WTC11 (cell line): ENCODE data around the gene TMTC2. TPM values are rescaled to one million over a fixed set of nuclear protein-coding genes. Genes with fewer than 3 reads are reported as not detected.

ENCODE experiments used
- ATAC-seq: fragments of 200-7000 bp; cut with Tn5 transposase; 2 replicates; pipeline ENCODE4 v1.10.0; 2021; ENCODE audit warnings: mild to moderate bottlenecking, moderate library complexity
- CTCF ChIA-PET: fragments of 300-600 bp; sonication (Branson Sonifier 250); formaldehyde crosslinking; loops from one replicate; lab custom pipeline; 2021; ENCODE audit warnings: antibody characterized with exemption; lab: Charles Lee
- POLR2A ChIA-PET: fragments of 350-600 bp; sonication (Branson Sonifier 250); formaldehyde crosslinking; loops from one replicate; lab custom pipeline; 2021; ENCODE audit warnings: antibody characterized with exemption; lab: Charles Lee
- DNase-seq: peaks from one replicate; pipeline ENCODE4 v3.0.0; 2021; ENCODE audit warnings: low spot score
- H3K27ac Mint-ChIP-seq: 2 replicates; pipeline ENCODE4 v1.8.0; 2021; ENCODE audit warnings: mixed read lengths
- H3K27me3 Mint-ChIP-seq: 2 replicates; pipeline ENCODE4 v1.8.0; 2021; ENCODE audit warnings: low read depth, mild to moderate bottlenecking, moderate library complexity, mixed read lengths
- H3K36me3 Mint-ChIP-seq: 2 replicates; pipeline ENCODE4 v1.8.0; 2021; ENCODE audit warnings: mixed read lengths
- H3K4me1 Mint-ChIP-seq: 2 replicates; pipeline ENCODE4 v1.8.0; 2022; ENCODE audit warnings: mixed read lengths
- H3K4me3 Mint-ChIP-seq: 2 replicates; pipeline ENCODE4 v1.8.0; 2021; ENCODE audit warnings: mild to moderate bottlenecking, moderate library complexity, mixed read lengths
- H3K9me3 Mint-ChIP-seq: 2 replicates; pipeline ENCODE4 v1.8.0; 2021; ENCODE audit warnings: mixed read lengths
- ATF1 ChIP-seq: sonication (generic); formaldehyde crosslinking; IDR thresholded peaks from 2 replicates; pipeline ENCODE4 v1.8.1; 2023; ENCODE audit warnings: mild to moderate bottlenecking, moderate library complexity, missing genetic modification reagents
- ELF4 ChIP-seq: sonication (generic); formaldehyde crosslinking; IDR thresholded peaks from 2 replicates; pipeline ENCODE4 v1.8.1; 2022; ENCODE audit warnings: low read depth, mild to moderate bottlenecking, moderate library complexity, missing genetic modification reagents
- GRHL2 ChIP-seq: fragments of 250-450 bp; sonication (Bioruptor Pico); IDR thresholded peaks from 2 replicates; pipeline ENCODE4 v1.8.0; 2022; ENCODE audit warnings: mild to moderate bottlenecking, moderate library complexity; ENCODE audit not compliant: insufficient replicate concordance, severe bottlenecking
- IRF2 ChIP-seq: sonication (generic); formaldehyde crosslinking; IDR thresholded peaks from 2 replicates; pipeline ENCODE4 v1.8.0; 2022; ENCODE audit warnings: low read depth, missing genetic modification reagents, borderline replicate concordance
- NFATC4 ChIP-seq: fragments of 250-450 bp; sonication (Bioruptor Pico); IDR thresholded peaks from 2 replicates; pipeline ENCODE4 v1.9.0; 2021; ENCODE audit warnings: mild to moderate bottlenecking
- NR1H2 ChIP-seq: sonication (generic); formaldehyde crosslinking; IDR thresholded peaks from 2 replicates; pipeline ENCODE4 v1.9.0; 2021; ENCODE audit warnings: mild to moderate bottlenecking, moderate library complexity, missing genetic modification reagents
- NR2C2 ChIP-seq: sonication (generic); formaldehyde crosslinking; IDR thresholded peaks from 2 replicates; pipeline ENCODE4 v1.8.0; 2022; ENCODE audit warnings: mild to moderate bottlenecking, missing genetic modification reagents
- NR3C1 ChIP-seq: sonication (generic); formaldehyde crosslinking; conservative IDR thresholded peaks from 2 replicates; pipeline ENCODE4 v1.8.1; 2023; ENCODE audit warnings: low read depth, mild to moderate bottlenecking, missing genetic modification reagents
- SMAD4 ChIP-seq: sonication (generic); formaldehyde crosslinking; IDR thresholded peaks from 2 replicates; pipeline ENCODE4 v1.8.0; 2022; ENCODE audit warnings: mild to moderate bottlenecking, missing genetic modification reagents
- ZBTB21 ChIP-seq: sonication (generic); formaldehyde crosslinking; IDR thresholded peaks from 2 replicates; pipeline ENCODE4 v1.8.1; 2023; ENCODE audit warnings: mild to moderate bottlenecking, missing genetic modification reagents, borderline replicate concordance
- ZNF317 ChIP-seq: sonication (generic); formaldehyde crosslinking; IDR thresholded peaks from 2 replicates; pipeline ENCODE4 v1.8.1; 2023; ENCODE audit warnings: low read depth, mild to moderate bottlenecking, moderate library complexity, missing genetic modification reagents, borderline replicate concordance
- ZNF423 ChIP-seq: fragments of 250-450 bp; sonication (Bioruptor Pico); IDR thresholded peaks from 2 replicates; pipeline ENCODE4 v2.1.2; 2022; ENCODE audit warnings: mild to moderate bottlenecking, moderate library complexity
- ZNF532 ChIP-seq: fragments of 250-450 bp; sonication (Bioruptor Pico); IDR thresholded peaks from 2 replicates; pipeline ENCODE4 v1.9.0; 2021; ENCODE audit warnings: mild to moderate bottlenecking, borderline replicate concordance
- ZNF671 ChIP-seq: fragments of 250-450 bp; sonication (Bioruptor Pico); IDR thresholded peaks from 2 replicates; pipeline ENCODE4 v1.8.0; 2021; ENCODE audit warnings: mild to moderate bottlenecking
- total RNA-seq: library from RNA; stranded (reverse); gene quantifications from 3 replicates; pipeline ENCODE4 v1.2.3, GENCODE V29; 2021
- TF ChIP-seq, protein P1 (sequence below): fragments of 250-450 bp; sonication (Bioruptor Pico); IDR thresholded peaks from 2 replicates; pipeline ENCODE4 v1.9.0; 2021; ENCODE audit warnings: mild to moderate bottlenecking
- TF ChIP-seq, protein P2 (sequence below): sonication (generic); formaldehyde crosslinking; IDR thresholded peaks from 2 replicates; pipeline ENCODE4 v1.8.0; 2022; ENCODE audit warnings: mild to moderate bottlenecking, missing genetic modification reagents
- TF ChIP-seq, protein P3 (sequence below): sonication (generic); formaldehyde crosslinking; conservative IDR thresholded peaks from 2 replicates; pipeline ENCODE4 v1.8.1; 2023; ENCODE audit warnings: mild to moderate bottlenecking, low read depth, missing genetic modification reagents, moderate library complexity

The TMTC2 gene
- total RNA-seq, 1 experiment from 2014 or later = 6.4 TPM

DNA sequence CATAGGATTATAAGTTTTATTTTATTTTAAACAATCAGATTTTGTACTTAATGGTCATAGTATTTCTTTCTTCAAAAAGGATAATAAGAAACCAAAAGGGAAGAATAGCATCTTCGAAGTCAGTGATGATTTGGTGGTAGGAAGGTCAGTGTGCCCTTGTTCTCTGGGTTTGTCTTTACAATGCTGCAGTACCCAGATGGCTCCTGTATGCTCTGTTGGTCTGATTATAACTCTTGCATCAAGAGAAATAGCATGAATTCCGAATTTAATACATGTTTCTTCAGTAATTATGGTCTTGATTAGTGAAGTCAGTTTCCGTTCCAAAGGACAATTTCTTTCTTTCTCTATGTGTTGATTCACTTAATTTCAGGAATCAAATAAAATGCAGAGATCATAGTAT is 180.2 kb downstream of the TMTC2 start:
- Mint-ChIP-seq H3K27me3 (no peaks in the 10 kb centered on the region), H3K4me3 (no peak overlapping the region), H3K36me3 (peaks cover 3% of the 10 kb centered on the region; the same call in 1 of the 2 replicates), H3K4me1 (peaks cover 39% of the 10 kb centered on the region), H3K9me3 (no peaks in the 10 kb centered on the region), H3K27ac (no peak overlapping the region)
- POLR2A ChIA-PET = no interaction called here
- DNase-seq = no peak
- ATAC-seq = no peak
- CTCF ChIA-PET = no interaction called here
- no peak for TF ChIP-seq ZBTB21 (CRISPR knock-in tag)
- TF ChIP-seq, protein P1, sequence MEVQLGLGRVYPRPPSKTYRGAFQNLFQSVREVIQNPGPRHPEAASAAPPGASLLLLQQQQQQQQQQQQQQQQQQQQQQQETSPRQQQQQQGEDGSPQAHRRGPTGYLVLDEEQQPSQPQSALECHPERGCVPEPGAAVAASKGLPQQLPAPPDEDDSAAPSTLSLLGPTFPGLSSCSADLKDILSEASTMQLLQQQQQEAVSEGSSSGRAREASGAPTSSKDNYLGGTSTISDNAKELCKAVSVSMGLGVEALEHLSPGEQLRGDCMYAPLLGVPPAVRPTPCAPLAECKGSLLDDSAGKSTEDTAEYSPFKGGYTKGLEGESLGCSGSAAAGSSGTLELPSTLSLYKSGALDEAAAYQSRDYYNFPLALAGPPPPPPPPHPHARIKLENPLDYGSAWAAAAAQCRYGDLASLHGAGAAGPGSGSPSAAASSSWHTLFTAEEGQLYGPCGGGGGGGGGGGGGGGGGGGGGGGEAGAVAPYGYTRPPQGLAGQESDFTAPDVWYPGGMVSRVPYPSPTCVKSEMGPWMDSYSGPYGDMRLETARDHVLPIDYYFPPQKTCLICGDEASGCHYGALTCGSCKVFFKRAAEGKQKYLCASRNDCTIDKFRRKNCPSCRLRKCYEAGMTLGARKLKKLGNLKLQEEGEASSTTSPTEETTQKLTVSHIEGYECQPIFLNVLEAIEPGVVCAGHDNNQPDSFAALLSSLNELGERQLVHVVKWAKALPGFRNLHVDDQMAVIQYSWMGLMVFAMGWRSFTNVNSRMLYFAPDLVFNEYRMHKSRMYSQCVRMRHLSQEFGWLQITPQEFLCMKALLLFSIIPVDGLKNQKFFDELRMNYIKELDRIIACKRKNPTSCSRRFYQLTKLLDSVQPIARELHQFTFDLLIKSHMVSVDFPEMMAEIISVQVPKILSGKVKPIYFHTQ = no peak
- TF ChIP-seq NR2C2 (CRISPR knock-in tag) = no peak
- no peak for TF ChIP-seq ZNF317
- TF ChIP-seq NR3C1 (CRISPR knock-in tag) = no peak
- no peak for TF ChIP-seq ELF4 (CRISPR knock-in tag)
- TF ChIP-seq ZNF671 (CRISPR knock-in tag) = no peak
- no peak for TF ChIP-seq GRHL2
- TF ChIP-seq NR1H2 (CRISPR knock-in tag) = no peak
- TF ChIP-seq, protein P2, sequence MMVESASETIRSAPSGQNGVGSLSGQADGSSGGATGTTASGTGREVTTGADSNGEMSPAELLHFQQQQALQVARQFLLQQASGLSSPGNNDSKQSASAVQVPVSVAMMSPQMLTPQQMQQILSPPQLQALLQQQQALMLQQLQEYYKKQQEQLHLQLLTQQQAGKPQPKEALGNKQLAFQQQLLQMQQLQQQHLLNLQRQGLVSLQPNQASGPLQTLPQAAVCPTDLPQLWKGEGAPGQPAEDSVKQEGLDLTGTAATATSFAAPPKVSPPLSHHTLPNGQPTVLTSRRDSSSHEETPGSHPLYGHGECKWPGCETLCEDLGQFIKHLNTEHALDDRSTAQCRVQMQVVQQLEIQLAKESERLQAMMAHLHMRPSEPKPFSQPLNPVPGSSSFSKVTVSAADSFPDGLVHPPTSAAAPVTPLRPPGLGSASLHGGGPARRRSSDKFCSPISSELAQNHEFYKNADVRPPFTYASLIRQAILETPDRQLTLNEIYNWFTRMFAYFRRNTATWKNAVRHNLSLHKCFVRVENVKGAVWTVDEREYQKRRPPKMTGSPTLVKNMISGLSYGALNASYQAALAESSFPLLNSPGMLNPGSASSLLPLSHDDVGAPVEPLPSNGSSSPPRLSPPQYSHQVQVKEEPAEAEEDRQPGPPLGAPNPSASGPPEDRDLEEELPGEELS = no peak
- no peak for TF ChIP-seq ZNF532 (CRISPR knock-in tag)
- no peak for TF ChIP-seq SMAD4 (CRISPR knock-in tag)
- no peak for TF ChIP-seq NFATC4
- TF ChIP-seq ZNF423 (CRISPR knock-in tag) = no peak
- no peak for TF ChIP-seq ATF1 (CRISPR knock-in tag)
- no peak for TF ChIP-seq IRF2 (CRISPR knock-in tag)
- TF ChIP-seq, protein P3, sequence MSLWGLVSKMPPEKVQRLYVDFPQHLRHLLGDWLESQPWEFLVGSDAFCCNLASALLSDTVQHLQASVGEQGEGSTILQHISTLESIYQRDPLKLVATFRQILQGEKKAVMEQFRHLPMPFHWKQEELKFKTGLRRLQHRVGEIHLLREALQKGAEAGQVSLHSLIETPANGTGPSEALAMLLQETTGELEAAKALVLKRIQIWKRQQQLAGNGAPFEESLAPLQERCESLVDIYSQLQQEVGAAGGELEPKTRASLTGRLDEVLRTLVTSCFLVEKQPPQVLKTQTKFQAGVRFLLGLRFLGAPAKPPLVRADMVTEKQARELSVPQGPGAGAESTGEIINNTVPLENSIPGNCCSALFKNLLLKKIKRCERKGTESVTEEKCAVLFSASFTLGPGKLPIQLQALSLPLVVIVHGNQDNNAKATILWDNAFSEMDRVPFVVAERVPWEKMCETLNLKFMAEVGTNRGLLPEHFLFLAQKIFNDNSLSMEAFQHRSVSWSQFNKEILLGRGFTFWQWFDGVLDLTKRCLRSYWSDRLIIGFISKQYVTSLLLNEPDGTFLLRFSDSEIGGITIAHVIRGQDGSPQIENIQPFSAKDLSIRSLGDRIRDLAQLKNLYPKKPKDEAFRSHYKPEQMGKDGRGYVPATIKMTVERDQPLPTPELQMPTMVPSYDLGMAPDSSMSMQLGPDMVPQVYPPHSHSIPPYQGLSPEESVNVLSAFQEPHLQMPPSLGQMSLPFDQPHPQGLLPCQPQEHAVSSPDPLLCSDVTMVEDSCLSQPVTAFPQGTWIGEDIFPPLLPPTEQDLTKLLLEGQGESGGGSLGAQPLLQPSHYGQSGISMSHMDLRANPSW (CRISPR knock-in tag) = no peak
